Hepatocyte (in vitro differentiated cells): Measurements from ENCODE around the gene RELB.

Experiments
- CTCF ChIP-seq: fragments of 200-600 bp; sonication (generic); IDR thresholded peaks from 2 replicates; pipeline ENCODE4 v1.5.1; 2016; ENCODE audit warnings: antibody characterized with exemption, mild to moderate bottlenecking; ENCODE audit not compliant: poor library complexity
- EZH2 ChIP-seq: fragments of 200-600 bp; sonication (generic); IDR thresholded peaks from 2 replicates; pipeline ENCODE4 v1.6.1; 2016; ENCODE audit warnings: antibody characterized with exemption, mild to moderate bottlenecking, borderline replicate concordance

- TF ChIP-seq EZH2, result no peak
- peak; percentile 71 for TF ChIP-seq CTCF
Observed at GRCh38 chr19:45059258-45059965, 58.1 kb downstream of the RELB start.
